ENCODE results near the gene BRCA2.

DNA sequence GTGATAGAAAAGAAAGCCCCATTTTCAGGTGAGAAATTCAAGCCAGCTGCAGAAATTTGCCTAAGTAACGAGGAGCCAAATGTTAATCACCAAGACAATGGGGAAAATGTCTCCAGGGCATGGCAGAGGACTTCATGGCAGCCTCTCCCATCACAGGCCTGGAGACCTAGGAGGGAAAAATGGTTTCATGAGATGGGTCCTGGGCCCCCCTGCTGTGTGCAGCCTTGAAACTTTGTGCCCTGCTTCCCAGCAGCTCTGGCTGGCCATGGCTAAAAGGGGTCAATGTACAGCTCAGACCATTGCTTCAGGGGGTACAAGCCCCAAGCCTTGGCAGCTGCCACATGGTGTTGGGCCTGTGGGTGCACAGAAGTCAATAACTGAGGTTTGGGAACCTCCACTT, 102.7 kb downstream of the BRCA2 start:
- TF ChIP-seq EP300 (IDR thresholded peaks at IDR 0.05), result no peak
- TF ChIP-seq, protein P1, sequence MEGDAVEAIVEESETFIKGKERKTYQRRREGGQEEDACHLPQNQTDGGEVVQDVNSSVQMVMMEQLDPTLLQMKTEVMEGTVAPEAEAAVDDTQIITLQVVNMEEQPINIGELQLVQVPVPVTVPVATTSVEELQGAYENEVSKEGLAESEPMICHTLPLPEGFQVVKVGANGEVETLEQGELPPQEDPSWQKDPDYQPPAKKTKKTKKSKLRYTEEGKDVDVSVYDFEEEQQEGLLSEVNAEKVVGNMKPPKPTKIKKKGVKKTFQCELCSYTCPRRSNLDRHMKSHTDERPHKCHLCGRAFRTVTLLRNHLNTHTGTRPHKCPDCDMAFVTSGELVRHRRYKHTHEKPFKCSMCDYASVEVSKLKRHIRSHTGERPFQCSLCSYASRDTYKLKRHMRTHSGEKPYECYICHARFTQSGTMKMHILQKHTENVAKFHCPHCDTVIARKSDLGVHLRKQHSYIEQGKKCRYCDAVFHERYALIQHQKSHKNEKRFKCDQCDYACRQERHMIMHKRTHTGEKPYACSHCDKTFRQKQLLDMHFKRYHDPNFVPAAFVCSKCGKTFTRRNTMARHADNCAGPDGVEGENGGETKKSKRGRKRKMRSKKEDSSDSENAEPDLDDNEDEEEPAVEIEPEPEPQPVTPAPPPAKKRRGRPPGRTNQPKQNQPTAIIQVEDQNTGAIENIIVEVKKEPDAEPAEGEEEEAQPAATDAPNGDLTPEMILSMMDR (IDR thresholded peaks at IDR 0.05), result no peak

All from gastroesophageal sphincter (tissue), 3 donors.